Breast epithelium (tissue), 4 donors: ENCODE measurements around the gene AVPR2. TPM values are rescaled to one million over a fixed set of nuclear protein-coding genes. Genes with fewer than 3 reads are reported as not detected.

Experiments
- DNase-seq, 2 donors: peaks; one replicate each; pipeline ENCODE4 v3.0.0-alpha.2; 2019; ENCODE audit warnings: low spot score in 2 of 2
- H3K27ac ChIP-seq, 2 donors: fragments of 200-600 bp; sonication (generic) in 1 of 2; one replicate each; pipeline ENCODE4 v1.5.1; 2016 to 2019; ENCODE audit warnings: mild to moderate bottlenecking in 1 of 2
- H3K27me3 ChIP-seq, 2 donors: fragments of 200-600 bp; sonication (generic) in 1 of 2; one replicate each; pipeline versions ENCODE4 v1.5.1 to v1.6.0; 2017 to 2019; ENCODE audit warnings: control low read depth in 1 of 2, mild to moderate bottlenecking in 1 of 2
- H3K36me3 ChIP-seq: fragments of 200-600 bp; one replicate; pipeline ENCODE4 v1.5.1; 2019
- H3K4me1 ChIP-seq, 2 donors: fragments of 200-600 bp; sonication (generic); one replicate each; pipeline ENCODE4 v1.5.1; 2016 to 2019; ENCODE audit warnings: control low read depth in 1 of 2
- H3K4me3 ChIP-seq, 3 donors: fragments of 200-600 bp; sonication (generic); 1 replicate in 2 of 3; 2 replicates in 1 of 3; pipeline ENCODE4 v1.5.1; 2016 to 2019; ENCODE audit warnings: mild to moderate bottlenecking in 3 of 3, moderate library complexity in 2 of 3
- H3K9me3 ChIP-seq, 2 donors: fragments of 200-600 bp; sonication (generic) in 1 of 2; one replicate each; pipeline ENCODE4 v1.5.1; 2016 to 2019; ENCODE audit warnings: control low read depth in 1 of 2
- CTCF ChIP-seq, 3 donors: fragments of 450-650 bp; IDR thresholded peaks; one replicate each; pipeline ENCODE4 v1.5.1; 2016 to 2017; ENCODE audit warnings: antibody characterized with exemption in 3 of 3, mild to moderate bottlenecking in 3 of 3, moderate library complexity in 3 of 3
- POLR2A ChIP-seq: fragments of 450-650 bp; IDR thresholded peaks from one replicate; pipeline ENCODE4 v1.6.1; 2016; ENCODE audit warnings: antibody characterized with exemption, mild to moderate bottlenecking, moderate library complexity
- POLR2AphosphoS5 ChIP-seq, 3 donors: sonication (generic); formaldehyde crosslinking; IDR thresholded peaks; one replicate each; pipeline ENCODE4 v1.6.1; 2017; ENCODE audit warnings: antibody characterized with exemption in 3 of 3
- intact Hi-C: fragments of 100-400 bp; cut with DNase I; formaldehyde crosslinking; loops from one replicate; pipeline ENCODE4 v1.15.1; 2023; ENCODE audit warnings: low total_unique reads
- total RNA-seq, 3 donors: library from RNA; depleted of rRNA; stranded (reverse); fragments of >200 nt; gene quantifications; one replicate each; pipeline ENCODE4 v1.1.0, GENCODE V29; 2016

The AVPR2 gene
- total RNA-seq, 3 donors from 2014 or later, result 0.44 to 5.9 (median 5.3) TPM

- H3K27ac ChIP-seq, result no peak overlapping the region
- no peaks in the 10 kb centered on the region for H3K36me3 ChIP-seq
- no peaks in the 10 kb centered on the region for H3K9me3 ChIP-seq
- intact Hi-C loops, result no loop called here
- no peaks in the 10 kb centered on the region for H3K4me1 ChIP-seq
- H3K27me3 ChIP-seq, result peaks cover 3 to 87% of the 10 kb centered on the region in 2 donors
- no peak overlapping the region for H3K4me3 ChIP-seq
- TF ChIP-seq POLR2AphosphoS5 (IDR thresholded peaks at IDR 0.05), result no peak
- no peak for TF ChIP-seq CTCF (IDR thresholded peaks at IDR 0.05)
- no peak for TF ChIP-seq POLR2A
- DNase-seq, result no peak
These were observed 36.8 kb upstream of the AVPR2 start for GRCh38 chrX:153867671-153868070.

- no peak for DNase-seq
- Histone ChIP-seq H3K4me3 (no peak overlapping the region), H3K27me3 (peaks cover 3 to 89% of the 10 kb centered on the region in 2 donors), H3K36me3 (no peaks in the 10 kb centered on the region), H3K27ac (no peak overlapping the region), H3K9me3 (no peaks in the 10 kb centered on the region), H3K4me1 (no peaks in the 10 kb centered on the region)
- TF ChIP-seq POLR2A (no peak), CTCF (IDR thresholded peaks at IDR 0.05) (no peak)
- intact Hi-C loops, result no loop called here
These were observed 35.6 kb upstream of the AVPR2 start for GRCh38 chrX:153868576-153869472.

- Histone ChIP-seq H3K4me1 (no peaks in the 10 kb centered on the region), H3K27me3 (peaks cover 3 to 89% of the 10 kb centered on the region in 2 donors), H3K4me3 (no peak overlapping the region), H3K27ac (no peak overlapping the region), H3K36me3 (no peaks in the 10 kb centered on the region), H3K9me3 (no peaks in the 10 kb centered on the region)
- DNase-seq, result no peak
- TF ChIP-seq POLR2AphosphoS5 (IDR thresholded peaks at IDR 0.05), result no peak
- TF ChIP-seq POLR2A, result no peak
- TF ChIP-seq CTCF (IDR thresholded peaks at IDR 0.05), result no peak
- intact Hi-C loops, result no loop called here
These were observed 34.8 kb upstream of the AVPR2 start for GRCh38 chrX:153869473-153870287.

- TF ChIP-seq POLR2AphosphoS5 (IDR thresholded peaks at IDR 0.05) (no peak), CTCF (IDR thresholded peaks at IDR 0.05) (no peak), POLR2A (no peak)
- DNase-seq, result no peak
- no peak overlapping the region for H3K27ac ChIP-seq
- intact Hi-C loops, result no loop called here
- no peak overlapping the region for H3K4me3 ChIP-seq
- H3K9me3 ChIP-seq, result no peaks in the 10 kb centered on the region
- H3K4me1 ChIP-seq, result no peaks in the 10 kb centered on the region
- H3K36me3 ChIP-seq, result no peaks in the 10 kb centered on the region
- H3K27me3 ChIP-seq, result peaks cover 3 to 86% of the 10 kb centered on the region in 2 donors
These were observed 34.2 kb upstream of the AVPR2 start for GRCh38 chrX:153870288-153870690.
